K562 (cell line): ENCODE results near the gene KISS1R. TPM values are rescaled to one million over a fixed set of nuclear protein-coding genes. Genes with fewer than 3 reads are reported as not detected.

Experiments used
- ARID1B ChIP-seq: fragments of 450-650 bp; IDR thresholded peaks from 2 replicates; pipeline ENCODE4 v1.6.1; 2016; ENCODE audit warnings: antibody characterized with exemption, mild to moderate bottlenecking, inconsistent platforms
- BCOR ChIP-seq: fragments of 450-650 bp; IDR thresholded peaks from 2 replicates; pipeline ENCODE4 v1.6.1; 2016
- CBFA2T3 ChIP-seq: fragments of 450-650 bp; IDR thresholded peaks from 2 replicates; pipeline ENCODE4 v1.6.1; 2017
- CC2D1A ChIP-seq: fragments of 450-650 bp; IDR thresholded peaks from 2 replicates; pipeline ENCODE4 v1.6.1; 2017; ENCODE audit warnings: mild to moderate bottlenecking
- GMEB1 ChIP-seq: fragments of 250-450 bp; sonication (Bioruptor Pico); IDR thresholded peaks from 2 replicates; pipeline ENCODE4 v1.4.0; 2020; ENCODE audit warnings: mild to moderate bottlenecking
- HDAC3 ChIP-seq: fragments of 450-650 bp; IDR thresholded peaks from 2 replicates; pipeline ENCODE4 v1.6.1; 2018; ENCODE audit warnings: borderline replicate concordance, mild to moderate bottlenecking, moderate library complexity; ENCODE audit not compliant: partially characterized antibody
- HNRNPL ChIP-seq: fragments of 200-400 bp; formaldehyde crosslinking; IDR thresholded peaks from 2 replicates; pipeline ENCODE4 v1.6.1; 2017; ENCODE audit warnings: low read depth, mild to moderate bottlenecking, low read length
- KDM2B ChIP-seq: fragments of 250-450 bp; sonication (Bioruptor Pico); IDR thresholded peaks from 2 replicates; pipeline ENCODE4 v1.8.0; 2021; ENCODE audit warnings: mild to moderate bottlenecking, moderate library complexity
- MAFF ChIP-seq: IDR thresholded peaks from 2 replicates; pipeline ENCODE4 v1.6.1; 2012; ENCODE audit warnings: low read length, improper control_type of control experiment
- NBN ChIP-seq: fragments of 450-650 bp; IDR thresholded peaks from 2 replicates; pipeline ENCODE4 v1.6.1; 2016; ENCODE audit warnings: low read depth, mild to moderate bottlenecking
- NCOA2 ChIP-seq, 2 experiments: fragments of 450-650 bp; IDR thresholded peaks; 2 replicates each; pipeline ENCODE4 v1.6.1; 2018; ENCODE audit warnings: mild to moderate bottlenecking in 2 of 2, moderate library complexity in 1 of 2; ENCODE audit not compliant: partially characterized antibody in 2 of 2
- NCOR1 ChIP-seq: fragments of 450-650 bp; IDR thresholded peaks from 2 replicates; pipeline ENCODE4 v1.6.1; 2016; ENCODE audit warnings: mild to moderate bottlenecking, moderate library complexity
- NFIX ChIP-seq: fragments of 250-450 bp; sonication (Bioruptor Pico); IDR thresholded peaks from 2 replicates; pipeline ENCODE4 v1.4.0; 2020; ENCODE audit warnings: low read depth, mild to moderate bottlenecking, moderate library complexity
- PBX2 ChIP-seq, 2 experiments: IDR thresholded peaks in 1 of 2; conservative IDR thresholded peaks in 1 of 2; 2 replicates each; pipeline ENCODE4 v1.6.1; 2016; ENCODE audit warnings: low read depth in 2 of 2, mild to moderate bottlenecking in 1 of 2, missing compliant biosample characterization in 1 of 2, missing genetic modification characterization in 1 of 2, moderate library complexity in 1 of 2
- PPARD ChIP-seq: fragments of 250-450 bp; sonication (Bioruptor Pico); IDR thresholded peaks from 2 replicates; pipeline ENCODE4 v1.8.0; 2022; ENCODE audit warnings: inconsistent platforms, mild to moderate bottlenecking, moderate library complexity
- SMAD3 ChIP-seq: fragments of 450-650 bp; formaldehyde crosslinking; conservative IDR thresholded peaks from 2 replicates; pipeline ENCODE4 v1.4.0; 2020; ENCODE audit warnings: mild to moderate bottlenecking
- TRIM24 ChIP-seq, 2 experiments: fragments of 450-650 bp; IDR thresholded peaks; 2 replicates each; pipeline ENCODE4 v1.6.1; 2016
- ZKSCAN3 ChIP-seq: fragments of 250-450 bp; sonication (Bioruptor Pico); IDR thresholded peaks from 2 replicates; pipeline ENCODE4 v1.4.0; 2020
- ZNF175 ChIP-seq: fragments of 200-800 bp; sonication (Bioruptor generic); IDR thresholded peaks from 2 replicates; pipeline ENCODE4 v1.6.1; 2016; ENCODE audit warnings: low read depth, mild to moderate bottlenecking, missing genetic modification characterization, missing compliant biosample characterization
- ZNF224 ChIP-seq: sonication (generic); formaldehyde crosslinking; IDR thresholded peaks from 2 replicates; pipeline ENCODE4 v1.8.0; 2022; ENCODE audit warnings: mild to moderate bottlenecking, missing genetic modification reagents
- ZNF23 ChIP-seq: fragments of 250-450 bp; sonication (Bioruptor Pico); IDR thresholded peaks from 2 replicates; pipeline ENCODE4 v1.4.0; 2020; ENCODE audit warnings: mild to moderate bottlenecking
- ZNF583 ChIP-seq: fragments of 250-450 bp; sonication (Bioruptor Pico); IDR thresholded peaks from 2 replicates; pipeline ENCODE4 v1.4.0; 2020
- ZNF589 ChIP-seq: fragments of 200-800 bp; sonication (Bioruptor generic); IDR thresholded peaks from 2 replicates; pipeline ENCODE4 v1.6.1; 2016; ENCODE audit warnings: low read depth, missing genetic modification characterization, missing compliant biosample characterization
- polyA plus RNA-seq, 8 experiments: library from polyadenylated mRNA; depleted of rRNA in 4 of 8; stranded (reverse) in 5 of 8; unstranded in 3 of 8; fragments of >200 nt; fragmentation: Nextera tagmentation in 2 of 8; fragmentation: Illumina TruSeq in 1 of 8; extraction: Ambion mirVana in 2 of 8; extraction: Trizol in 1 of 8; gene quantifications; 2 replicates each; pipeline versions ENCODE4 v1.2.1 to v1.2.3, GENCODE V29; 2011 to 2014; ENCODE audit warnings: inconsistent platforms in 1 of 8, missing spikeins in 1 of 8
- total RNA-seq, 7 experiments: library from RNA; depleted of rRNA in 6 of 7; stranded (reverse); fragments of >200 nt in 6 of 7; fragmentation: Illumina TruSeq in 2 of 7; extraction: Trizol in 2 of 7; gene quantifications; 2 replicates each; pipeline versions ENCODE4 v1.2.1 to v1.2.3, GENCODE V29; 2011 to 2021; ENCODE audit warnings: low replicate concordance in 1 of 7

Gene KISS1R
- total and polyA plus RNA-seq, 9 of the 15 experiments (the other 6 are each of a cell fraction or from before 2014, with no cell fraction given), result 0.37 to 39.4 (median 2.0) TPM

- no peak for TF ChIP-seq ZNF175 (CRISPR knock-in tag)
- peak; percentile 48 for TF ChIP-seq HDAC3
- TF ChIP-seq NFIX, result no peak
- peak; percentile 81 for TF ChIP-seq CBFA2T3
- peak; percentile 34; the same call in 1 of the 2 replicates for TF ChIP-seq ZNF589
- TF ChIP-seq NBN, result no peak
- TF ChIP-seq BCOR, result peak; percentile 61; the same call in 1 of the 2 replicates
- TF ChIP-seq MAFF, result no peak
- no peak for TF ChIP-seq ZNF23
- TF ChIP-seq TRIM24 (IDR thresholded peaks at IDR 0.05), result peak in 1 of 2 experiments; percentile 41; a peak in 1 of 4 replicates
- peak; percentile 89; the same call in 1 of the 2 replicates for TF ChIP-seq CC2D1A
- no peak for TF ChIP-seq ZNF224
- peak; percentile 75 for TF ChIP-seq NCOR1
- TF ChIP-seq ZNF583 (CRISPR knock-in tag), result no peak; the same call in 1 of the 2 replicates
- no peak for TF ChIP-seq SMAD3 (CRISPR knock-in tag)
- no peak for TF ChIP-seq PBX2 (CRISPR knock-in tag; IDR thresholded peaks at IDR 0.05; ENCODE audit: low read depth)
- no peak for TF ChIP-seq PBX2 (tag; conservative IDR thresholded peaks at IDR 0.05; ENCODE audit: low read depth)
- TF ChIP-seq HNRNPL, result no peak
- no peak for TF ChIP-seq PPARD (CRISPR knock-in tag)
- no peak for TF ChIP-seq NCOA2 (IDR thresholded peaks at IDR 0.05; ENCODE audit: partially characterized antibody in 2 of 2)
- TF ChIP-seq GMEB1 (CRISPR knock-in tag), result no peak
- TF ChIP-seq KDM2B (CRISPR knock-in tag), result no peak
- TF ChIP-seq ZKSCAN3 (CRISPR knock-in tag), result no peak
- peak; percentile 88 for TF ChIP-seq ARID1B
Observed at GRCh38 chr19:954672-955494, 37.8 kb downstream of the KISS1R start (continued).
